Activated CD4-positive, alpha-beta T cell treated with anti-CD3 and anti-CD28 coated beads for 1 hour (primary cell): Measurements from ENCODE around the gene CFAP90.

Experiments used
- DNase-seq: peaks from one replicate; pipeline ENCODE4 v3.0.0-alpha.2; 2020

Gene CFAP90, protein sequence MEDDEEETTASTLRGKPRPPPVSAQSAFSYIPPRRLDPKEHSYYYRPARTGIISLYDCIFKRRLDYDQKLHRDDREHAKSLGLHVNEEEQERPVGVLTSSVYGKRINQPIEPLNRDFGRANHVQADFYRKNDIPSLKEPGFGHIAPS

DNA sequence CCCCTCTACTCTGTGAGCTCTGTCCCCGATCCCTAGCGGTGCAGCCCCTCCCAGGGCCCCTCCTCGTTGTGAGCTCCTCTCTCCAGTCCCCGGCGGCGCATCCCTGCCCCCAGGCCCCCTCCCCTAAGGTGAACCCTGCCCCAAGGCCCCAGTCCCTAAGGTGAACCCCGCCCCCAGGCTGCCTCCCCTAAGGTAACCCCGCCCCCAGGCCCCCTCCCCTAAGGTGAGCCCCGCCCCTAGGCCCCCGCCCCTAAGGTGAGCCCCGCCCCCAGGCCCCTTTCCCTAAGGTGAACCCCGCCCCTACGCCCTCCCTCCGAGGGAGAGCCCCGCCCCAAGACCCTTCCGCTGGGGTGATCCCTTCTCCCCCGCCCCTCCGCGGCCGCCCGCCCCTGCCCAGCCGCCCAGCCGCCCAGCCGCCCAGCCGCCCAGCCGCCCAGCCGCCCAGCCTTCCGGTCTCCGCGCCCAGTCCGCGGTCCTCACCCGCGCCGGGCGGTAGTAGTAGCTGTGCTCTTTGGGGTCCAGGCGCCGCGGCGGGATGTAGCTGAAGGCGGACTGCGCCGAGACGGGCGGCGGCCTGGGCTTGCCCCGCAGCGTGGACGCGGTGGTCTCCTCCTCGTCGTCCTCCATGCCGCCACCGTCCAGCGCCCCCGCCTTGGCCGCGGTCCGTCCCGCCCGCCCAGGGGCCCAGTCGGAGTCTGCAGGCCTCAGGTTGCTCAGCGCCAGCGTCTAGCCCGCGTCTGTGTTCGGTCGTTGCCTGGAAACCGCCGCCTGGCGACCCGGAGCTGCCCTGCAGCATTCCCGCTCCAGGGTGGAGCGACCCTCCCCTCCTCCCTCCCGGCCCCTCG is at the start of gene CFAP90:
Gene CFAP90, minus strand, starts transcription at position 739 of the 845 bp plus-strand sequence. Its CDS starts 112 bp downstream, at position 627.
- DNase-seq: no peak

DNA sequence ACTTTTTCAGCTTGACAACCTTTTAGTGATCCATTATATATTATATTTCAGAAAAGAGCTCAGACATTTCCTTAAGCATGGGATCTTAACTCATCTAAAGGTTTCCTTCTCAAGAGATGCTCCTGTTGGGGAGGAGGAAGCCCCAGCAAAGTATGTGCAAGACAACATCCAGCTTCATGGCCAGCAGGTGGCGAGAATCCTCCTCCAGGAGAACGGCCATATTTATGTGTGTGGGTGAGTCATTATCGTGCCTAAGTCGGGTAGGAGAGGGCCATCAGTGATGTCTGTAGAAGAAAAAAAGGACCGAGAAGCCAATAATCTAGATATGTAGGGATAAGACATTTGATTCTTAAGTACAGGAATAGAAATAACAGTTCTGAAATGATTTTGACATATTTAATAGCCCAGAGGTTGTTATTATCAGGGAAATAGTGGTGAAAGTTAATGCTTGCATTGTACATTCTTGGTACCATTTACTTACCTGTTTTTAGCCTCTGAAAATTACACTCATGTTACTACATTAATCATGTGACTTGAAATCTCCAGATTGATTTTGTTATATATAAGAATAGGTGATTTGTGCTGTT is 46.2 kb upstream of the CFAP90 start:
- DNase-seq: no peak

DNA sequence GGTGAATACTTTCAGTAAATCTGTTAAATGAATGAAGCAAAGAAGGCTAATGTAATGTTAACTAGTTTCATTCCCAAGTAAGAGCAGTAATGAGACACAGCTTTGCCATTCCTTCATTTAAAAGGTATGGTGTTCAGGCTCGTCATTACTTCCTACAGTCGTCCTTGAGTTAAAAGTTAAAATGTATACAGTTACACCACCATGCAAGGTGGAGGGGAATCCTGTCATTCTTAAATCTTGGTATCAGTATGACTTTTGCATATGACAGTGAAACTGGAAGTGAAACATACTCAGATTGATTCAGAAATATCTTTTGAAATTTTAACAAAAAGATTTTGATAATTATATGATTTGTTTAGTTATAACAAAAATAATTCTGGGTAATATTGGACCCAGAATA is 43.9 kb upstream of the CFAP90 start:
- no peak for DNase-seq

DNA sequence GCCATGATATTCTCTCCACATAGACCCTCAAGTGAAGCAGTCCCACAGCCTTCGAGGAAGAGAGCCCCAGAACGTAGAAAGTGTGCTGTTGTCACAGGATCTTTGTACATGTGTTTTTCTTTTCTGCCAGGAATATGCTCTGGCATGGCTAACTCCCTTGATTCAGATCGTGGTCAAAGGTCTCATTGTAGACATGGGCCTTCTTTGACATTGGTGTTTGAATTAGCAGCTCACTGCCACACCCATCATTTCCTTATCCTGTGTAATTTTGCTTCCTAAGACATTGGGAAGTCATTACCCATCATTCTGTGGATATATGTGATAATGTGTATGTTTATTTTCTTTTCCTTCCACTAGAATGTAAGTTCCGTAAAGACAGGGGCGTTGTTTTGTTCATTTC is 43.5 kb upstream of the CFAP90 start:
- no peak for DNase-seq

DNA sequence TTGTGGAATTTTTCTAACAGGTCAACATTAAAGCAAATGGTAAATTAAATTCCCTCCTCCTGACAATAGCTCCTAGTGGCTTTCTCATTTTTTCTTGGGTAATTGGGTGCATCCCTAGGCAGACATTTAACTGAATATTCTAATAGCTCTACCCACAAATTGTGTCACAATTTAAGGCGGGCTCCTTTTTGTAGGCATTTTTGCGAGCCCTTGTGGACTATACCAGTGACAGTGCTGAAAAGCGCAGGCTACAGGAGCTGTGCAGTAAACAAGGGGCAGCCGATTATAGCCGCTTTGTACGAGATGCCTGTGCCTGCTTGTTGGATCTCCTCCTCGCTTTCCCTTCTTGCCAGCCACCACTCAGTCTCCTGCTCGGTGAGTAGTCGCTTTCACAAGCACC is 38.0 kb upstream of the CFAP90 start:
- no peak for DNase-seq

DNA sequence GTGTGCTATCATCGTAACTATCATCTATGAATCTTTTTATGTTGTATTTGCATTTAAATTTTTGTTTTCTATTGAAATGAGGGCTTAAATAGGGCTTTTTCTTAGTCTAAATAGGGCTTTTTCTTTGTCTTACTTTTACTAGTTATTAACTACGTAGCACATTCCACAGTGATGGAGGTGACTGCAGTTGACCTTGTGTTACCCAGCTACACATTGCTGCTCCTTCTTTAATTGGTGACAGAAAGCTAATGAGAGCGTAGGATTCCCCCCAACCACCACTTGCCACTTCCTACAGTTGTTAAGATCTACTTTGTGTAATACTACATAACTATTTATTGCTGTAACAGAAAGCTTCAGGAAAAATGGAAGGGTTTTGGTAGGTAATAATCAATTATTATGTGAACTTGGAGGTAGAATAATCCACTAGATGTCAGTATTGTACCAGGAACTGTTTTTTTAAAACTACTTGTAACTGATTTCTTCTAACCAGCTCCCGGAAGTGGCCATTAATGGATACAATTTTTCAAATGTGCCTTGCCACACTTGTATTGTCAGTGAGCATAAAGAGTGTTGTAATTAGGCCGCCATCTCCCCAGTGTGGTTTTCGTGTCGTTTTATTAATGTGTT is 36.0 kb upstream of the CFAP90 start:
- no peak for DNase-seq

DNA sequence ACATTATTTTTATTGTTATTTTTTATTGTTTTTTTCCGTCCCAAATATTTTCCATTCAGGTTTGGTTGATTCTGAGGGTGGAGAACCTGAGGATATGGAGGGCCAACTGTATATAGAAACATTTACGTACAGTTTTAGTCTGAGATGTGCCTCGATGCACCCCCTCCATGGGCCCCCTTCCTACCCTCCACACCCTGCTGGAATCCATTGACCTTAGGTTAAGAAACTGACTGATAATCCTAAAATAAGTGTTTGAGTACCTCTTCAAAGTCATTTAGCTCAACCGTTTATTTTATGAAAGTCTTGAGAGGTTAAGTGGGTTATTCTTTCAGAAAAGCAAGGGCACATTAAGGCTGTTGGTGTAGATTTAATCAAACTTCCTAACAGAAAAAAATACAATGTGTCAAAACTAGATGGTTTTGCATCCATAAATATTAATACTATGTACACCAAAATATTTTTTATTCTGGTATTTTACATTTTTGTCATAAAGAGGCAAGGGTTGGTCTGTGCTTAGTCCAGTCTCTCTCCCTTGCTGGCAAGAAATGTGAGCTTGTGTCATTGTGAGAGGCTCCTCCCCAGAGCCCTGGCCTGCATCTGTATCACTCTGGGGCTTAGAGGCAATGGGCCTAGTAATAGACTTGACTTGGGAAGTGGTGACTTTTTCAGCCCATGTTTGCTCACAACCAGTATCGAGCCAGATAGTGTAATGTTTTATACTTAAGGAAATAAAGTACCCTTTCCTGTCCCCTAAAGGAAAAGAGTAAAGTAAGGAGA is 33.7 kb upstream of the CFAP90 start:
- no peak for DNase-seq

DNA sequence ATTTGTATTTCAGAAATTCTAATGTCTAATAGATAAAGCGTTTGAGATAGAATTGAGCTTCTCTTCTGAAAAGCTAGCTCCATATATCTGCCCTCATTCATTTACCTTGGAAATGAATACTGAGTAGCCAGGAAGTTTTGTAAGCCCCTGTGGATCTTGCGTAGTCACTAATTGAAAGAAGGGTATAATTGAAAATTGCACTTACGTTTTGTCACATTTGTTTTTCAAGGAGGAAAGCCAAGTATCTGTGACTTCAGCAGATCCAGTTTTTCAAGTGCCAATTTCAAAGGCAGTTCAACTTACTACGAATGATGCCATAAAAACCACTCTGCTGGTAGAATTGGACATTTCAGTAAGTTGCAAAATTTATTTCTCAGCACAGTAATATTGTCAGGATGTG is 32.0 kb upstream of the CFAP90 start:
- DNase-seq: no peak

DNA sequence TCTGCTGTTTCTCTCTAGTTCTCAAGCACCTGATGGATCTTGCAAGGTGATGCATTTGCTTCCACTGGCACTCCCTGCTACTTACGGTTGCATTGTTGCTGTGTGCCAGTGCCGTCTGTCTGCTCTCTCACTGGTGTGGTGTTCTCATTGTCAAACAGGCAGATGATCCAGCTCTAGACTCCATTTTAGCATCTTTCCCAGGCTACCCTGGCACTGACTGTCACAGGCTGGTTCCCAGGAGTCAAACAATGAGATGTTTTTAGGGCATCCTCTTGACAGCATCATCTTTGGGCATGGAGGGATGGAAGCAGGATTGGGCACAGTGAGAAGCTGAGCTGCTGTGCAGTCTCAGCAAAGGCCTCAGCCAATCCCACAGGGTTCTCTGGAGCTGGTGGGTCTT is 30.9 kb upstream of the CFAP90 start:
- DNase-seq: no peak

DNA sequence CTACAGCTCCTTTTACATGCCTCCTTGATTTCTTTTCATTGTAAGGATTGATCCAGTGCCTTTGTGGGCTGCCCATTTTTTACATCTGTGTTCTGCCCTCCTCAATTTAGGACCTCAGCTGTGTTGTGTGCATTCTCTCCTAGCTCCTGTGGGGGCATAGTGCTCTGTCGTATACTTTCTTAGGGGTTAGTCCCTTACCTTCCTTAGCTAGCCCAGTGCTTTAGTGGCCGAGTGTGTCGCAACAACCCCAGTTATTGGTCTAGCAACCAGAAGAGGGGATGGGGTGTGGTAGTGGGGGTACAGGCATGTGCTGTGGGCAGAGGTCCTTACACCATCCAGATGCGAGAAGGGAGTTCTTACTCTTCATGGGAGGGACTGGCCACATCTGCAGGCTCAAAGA is 30.2 kb upstream of the CFAP90 start:
- no peak for DNase-seq

DNA sequence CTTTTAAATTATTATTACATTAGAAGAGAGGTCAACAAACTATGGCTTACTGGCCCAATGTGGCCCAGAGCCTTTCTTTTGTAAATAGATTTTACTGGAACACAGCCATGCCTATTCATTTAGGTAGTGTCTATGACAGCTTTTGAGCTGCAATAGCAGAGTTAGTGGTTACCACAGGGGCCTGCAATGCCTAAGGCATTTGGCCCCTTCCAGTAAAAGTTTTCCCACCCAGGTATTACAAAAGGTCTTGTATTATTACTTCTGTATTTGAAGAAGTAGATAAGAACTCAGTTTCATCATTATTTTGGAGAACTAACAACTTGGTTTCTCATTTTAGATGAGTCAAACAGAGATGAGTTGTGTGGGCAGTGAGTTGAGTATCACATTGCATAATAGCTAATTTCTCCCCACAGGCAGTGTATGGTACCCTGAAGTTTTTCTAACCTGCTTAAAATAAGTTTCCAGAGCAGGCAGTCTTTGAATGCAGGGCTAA is 27.5 kb upstream of the CFAP90 start:
- DNase-seq: no peak

DNA sequence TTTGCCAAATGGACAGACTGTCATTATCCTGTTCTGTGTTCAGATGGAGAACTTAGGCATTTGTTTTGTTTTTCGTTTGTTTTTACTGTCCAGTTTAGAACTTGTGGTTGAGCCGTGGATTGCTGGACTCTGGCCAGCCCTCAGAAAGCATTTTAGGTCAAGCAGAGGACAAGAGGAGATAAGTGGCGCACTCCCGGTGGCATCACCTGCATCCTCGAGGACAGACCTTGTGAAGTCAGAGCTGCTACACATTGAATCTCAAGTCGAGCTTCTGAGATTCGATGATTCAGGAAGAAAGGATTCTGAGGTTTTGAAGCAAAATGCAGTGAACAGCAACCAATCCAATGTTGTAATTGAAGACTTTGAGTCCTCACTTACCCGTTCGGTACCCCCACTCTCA is 26.9 kb upstream of the CFAP90 start:
- DNase-seq: no peak

DNA sequence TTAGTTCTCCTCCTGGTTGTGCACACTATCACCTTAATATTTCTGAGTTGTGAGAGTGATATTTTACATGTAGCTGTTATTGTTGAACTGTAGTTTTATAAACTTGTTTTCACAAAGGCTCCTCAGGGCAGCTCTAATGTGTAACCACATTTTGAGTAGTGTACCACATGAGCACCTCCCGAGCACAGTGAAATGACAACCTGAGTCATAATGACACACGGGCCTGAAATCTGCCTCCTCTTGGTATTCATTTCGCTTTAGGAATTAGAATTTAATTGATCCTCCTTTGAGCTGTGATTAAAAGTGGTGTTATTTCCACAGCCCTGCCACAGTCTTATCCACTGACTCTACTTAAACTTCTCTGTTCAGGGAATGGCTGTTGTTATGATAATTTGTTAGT is 25.9 kb upstream of the CFAP90 start:
- DNase-seq: no peak

DNA sequence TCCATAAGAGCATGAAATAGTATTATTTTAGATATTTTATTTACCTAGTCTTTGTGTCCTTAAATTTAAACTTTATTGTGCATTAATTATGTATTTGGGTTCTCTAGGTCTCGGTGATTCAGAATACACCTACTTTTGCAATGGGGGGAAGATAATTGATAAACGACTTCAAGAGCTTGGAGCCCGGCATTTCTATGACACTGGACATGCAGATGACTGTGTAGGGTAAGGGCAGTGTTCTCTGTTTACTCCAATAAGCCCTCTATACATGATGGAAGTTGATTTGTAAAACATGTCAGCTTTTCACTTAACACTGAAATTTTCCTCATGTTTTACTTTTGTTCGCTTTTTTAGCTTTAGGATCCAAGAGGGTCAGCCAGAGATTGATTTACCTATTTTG is 24.2 kb upstream of the CFAP90 start:
- DNase-seq: no peak

DNA sequence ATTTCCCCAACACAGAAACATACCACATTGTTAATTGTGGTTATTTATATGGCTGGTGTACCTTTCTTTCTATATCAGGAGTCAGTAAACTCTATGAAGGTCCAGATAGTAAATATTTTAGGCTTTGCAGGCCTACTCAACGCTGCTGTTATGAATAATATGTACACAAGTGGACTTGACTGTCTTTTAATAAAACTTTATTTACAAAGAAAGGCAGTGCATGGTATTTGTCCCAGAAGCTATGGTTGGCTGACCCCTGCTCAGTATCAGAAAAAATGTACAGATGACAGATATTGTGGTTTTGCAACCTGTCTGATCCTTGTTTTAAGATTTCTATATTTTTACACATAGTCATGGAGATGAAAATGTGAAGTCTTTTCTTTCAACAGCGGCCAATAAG is 23.7 kb upstream of the CFAP90 start:
- DNase-seq: no peak

DNA sequence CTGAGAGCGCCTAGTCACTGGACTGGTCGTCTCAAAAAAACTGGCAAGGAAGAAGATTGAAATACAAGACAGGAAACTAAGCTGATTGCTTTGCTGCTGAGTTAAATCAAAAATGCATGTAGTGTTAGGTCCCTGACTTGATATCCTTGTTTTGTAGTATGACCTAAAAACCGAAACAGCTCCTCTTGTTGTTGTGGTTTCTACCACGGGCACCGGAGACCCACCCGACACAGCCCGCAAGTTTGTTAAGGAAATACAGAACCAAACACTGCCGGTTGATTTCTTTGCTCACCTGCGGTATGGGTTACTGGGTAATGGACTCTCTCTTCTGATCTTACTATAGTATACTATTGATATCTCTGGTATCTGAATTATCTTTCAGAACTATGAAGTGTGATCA is 22.3 kb upstream of the CFAP90 start:
- no peak for DNase-seq

DNA sequence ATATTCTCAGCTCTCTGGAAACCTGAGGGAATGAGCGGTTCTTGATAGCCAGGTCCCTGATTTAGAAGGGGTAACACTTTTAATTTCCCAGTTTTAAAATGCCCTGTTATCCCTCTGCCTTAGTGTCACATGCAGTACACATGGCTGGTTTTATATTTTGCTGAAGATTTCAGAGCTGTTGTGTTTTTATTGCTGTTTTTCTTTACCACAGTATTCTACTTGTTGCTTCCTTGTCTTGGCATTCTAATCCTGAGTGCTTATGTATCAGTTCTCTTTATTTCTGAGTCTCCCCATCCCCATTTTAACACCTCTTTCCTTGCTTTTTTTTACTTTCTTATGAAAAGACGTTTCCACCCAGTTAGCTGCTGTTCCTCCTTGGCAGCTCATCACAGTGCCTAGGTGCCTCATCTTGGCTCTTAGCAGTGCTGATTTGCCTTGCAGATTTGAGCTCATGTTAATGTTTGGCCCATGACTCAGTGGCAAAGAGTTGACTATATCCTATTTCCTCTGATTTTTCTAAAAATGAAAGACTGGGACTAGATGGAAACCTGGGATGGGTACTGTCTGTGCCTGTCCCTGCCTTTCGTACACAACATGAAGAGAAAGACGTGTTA is 21.7 kb upstream of the CFAP90 start:
- DNase-seq: no peak

DNA sequence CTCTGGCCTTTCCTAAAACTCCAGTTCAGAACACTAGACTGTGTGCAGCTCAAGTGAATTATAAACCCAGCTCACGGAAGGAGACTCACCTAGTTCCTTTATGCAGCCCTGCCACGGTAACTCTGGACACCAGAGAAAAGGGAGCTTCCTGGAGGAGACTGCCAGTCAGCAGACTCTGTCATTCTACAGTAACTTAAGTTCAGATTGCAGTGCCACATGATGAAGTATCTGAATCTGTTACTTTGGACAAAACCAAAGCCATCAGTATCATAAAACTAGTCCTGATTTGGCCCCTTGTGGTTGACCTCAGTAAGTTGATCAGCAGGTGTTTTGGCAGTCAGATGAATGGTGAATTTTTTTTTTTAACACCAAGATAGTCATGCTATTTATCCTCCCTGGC is 20.7 kb upstream of the CFAP90 start:
- no peak for DNase-seq

DNA sequence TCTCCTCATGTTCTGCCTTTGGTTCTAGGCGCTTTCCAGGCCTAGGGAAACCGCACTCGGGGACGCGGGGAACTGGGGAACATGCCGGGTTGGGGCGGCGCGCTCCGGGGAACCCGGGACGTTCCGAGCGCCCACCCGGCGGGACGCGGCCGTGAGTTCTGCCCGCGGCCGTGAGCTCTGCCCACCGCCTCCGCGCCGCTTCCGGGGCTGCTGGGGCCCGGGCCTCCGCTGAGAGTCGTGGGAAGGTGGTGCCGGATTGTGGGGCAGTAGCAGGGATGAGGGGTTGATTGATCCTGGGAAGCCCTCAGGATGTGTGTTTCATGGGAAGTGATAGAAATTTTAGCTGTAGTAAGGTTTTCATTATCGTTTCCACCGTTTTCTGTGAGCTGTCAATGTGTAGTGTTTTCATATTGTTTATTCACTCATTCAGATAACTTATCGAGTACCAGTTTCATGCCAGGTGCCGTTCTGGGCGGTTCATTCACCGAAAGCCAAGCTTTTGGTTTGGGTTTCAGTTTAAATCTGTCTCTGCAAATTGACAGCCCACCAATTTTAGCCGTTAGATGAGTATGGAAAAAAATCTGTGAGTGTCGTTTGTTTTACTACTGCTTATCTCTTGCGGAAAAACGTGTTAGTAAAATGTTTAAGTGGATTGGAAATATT is 18.7 kb upstream of the CFAP90 start:
- no peak for DNase-seq

DNA sequence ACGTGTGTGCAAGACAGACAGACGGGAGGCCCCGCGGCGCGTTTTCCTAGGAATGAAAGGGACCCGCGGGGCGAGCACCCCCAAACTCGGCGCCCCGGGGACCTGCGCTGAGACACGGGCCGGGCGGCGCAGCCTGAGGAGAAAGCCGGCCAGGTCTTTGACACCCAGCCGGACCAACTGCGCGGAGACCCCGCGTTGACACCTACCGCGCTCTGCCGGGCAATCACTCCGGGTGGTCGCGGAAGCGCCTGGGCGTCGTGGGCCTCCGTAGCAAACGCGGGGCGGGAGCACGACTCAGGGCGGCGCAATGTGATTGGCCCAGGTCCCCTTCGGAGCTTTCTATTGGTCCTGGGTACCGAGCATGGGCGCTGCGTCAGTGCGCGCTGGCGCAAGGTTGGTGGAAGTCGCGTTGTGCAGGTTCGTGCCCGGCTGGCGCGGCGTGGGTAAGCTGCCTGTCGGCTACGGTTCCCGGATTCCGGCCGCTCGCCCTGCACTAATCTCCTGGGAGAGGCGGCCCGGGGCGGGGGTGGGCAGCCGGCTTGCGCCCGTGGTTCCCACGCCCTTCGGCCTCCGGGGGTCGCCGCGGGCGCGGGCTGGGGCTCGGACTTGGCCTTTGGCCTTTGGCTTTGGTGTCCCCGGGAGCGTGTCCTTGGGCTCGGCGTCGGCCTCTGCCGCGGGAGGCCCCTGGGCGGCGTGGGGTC is 18.0 kb upstream of the CFAP90 start, which contains the start of the genes FASTKD3 and MTRR:
Gene FASTKD3, minus strand, starts transcription at position 259 of the 701 bp plus-strand sequence. CDS start 948 bp downstream, outside the sequence.
Gene MTRR, plus strand, starts transcription at position 376 of the 701 bp plus-strand sequence. CDS start 1,647 bp downstream, outside the sequence.
- peak; percentile 81 for DNase-seq

DNA sequence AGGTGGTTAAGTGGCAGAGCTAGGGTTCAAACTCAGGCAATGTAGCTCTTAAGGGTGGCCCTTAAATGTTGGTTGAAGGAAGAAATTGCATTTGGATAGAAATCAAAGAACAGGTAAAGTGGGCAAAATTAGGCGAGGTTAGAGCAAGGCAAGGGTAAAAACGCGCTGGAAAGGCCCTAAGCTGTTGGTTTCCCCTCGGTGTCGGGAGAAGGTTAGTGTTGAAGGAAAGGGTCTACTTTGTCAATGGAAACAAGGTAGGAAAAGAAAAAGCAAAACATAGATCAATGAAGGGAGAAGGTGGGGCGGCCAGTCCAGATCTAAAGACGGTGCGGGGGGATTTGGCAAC is 17.5 kb upstream of the CFAP90 start:
- no peak for DNase-seq
